NCI-H345 (cell line): Measurements from ENCODE around the gene IREB2.
"Not testable (repeated sequence)": the region's sequence is repeated elsewhere in the genome, so short reads cannot be mapped to it uniquely, and the experiment has no call there.

Source experiments
- DNase-seq: peaks from one replicate; lab custom pipeline; 2025; lab: John Stamatoyannopoulos, UW

IREB2 gene

DNA sequence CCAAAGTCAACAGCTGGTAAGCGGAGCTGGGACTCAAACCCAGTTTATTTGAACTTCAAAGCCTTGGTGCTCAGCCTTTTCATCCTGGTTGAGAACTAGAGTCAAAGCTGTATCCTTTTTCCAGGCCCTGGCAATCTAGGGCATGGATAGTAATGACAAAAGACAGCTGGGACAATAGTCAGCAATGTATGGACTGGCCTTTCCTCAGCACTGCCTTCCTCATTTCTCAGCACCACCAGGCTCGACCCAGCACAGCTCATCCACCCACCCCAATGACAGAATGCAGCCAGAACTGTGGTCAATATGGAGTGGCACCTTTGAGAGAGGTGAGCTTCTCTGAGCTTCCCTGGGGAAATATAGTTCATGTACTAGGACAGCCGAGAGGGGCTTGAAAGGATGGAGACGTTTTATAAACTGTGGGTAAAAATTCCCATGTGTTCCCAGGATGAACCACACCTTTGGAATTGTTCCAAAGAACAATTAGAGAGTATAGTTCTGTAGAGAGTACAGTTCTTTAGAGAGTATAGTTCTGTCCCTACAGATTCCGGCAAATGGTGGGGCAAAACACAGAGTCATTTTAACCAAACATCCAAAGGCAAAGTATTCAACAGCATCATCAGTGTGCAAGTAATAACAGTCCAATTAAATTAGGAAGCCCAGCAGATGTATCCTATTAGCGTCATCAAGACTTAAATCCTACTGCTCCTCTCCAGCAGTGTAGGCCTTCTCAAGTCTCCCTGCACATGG lies 30.2 kb upstream of the IREB2 start:
- no peak for DNase-seq

DNA sequence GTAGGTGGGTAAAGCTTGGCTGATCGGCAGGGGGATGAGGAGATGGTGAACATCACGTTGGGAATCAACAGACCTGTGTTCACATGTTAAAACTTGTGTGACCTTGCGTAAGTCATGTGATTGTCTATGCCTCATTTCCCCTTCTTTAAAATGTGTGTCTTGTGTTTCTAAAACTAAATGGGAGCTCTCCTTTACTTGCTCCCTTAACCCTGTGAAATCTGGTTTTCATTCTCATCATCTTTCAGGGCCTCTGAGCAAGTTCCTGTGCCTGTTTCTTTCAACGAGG lies 29.7 kb upstream of the IREB2 start:
- DNase-seq, result no peak

DNA sequence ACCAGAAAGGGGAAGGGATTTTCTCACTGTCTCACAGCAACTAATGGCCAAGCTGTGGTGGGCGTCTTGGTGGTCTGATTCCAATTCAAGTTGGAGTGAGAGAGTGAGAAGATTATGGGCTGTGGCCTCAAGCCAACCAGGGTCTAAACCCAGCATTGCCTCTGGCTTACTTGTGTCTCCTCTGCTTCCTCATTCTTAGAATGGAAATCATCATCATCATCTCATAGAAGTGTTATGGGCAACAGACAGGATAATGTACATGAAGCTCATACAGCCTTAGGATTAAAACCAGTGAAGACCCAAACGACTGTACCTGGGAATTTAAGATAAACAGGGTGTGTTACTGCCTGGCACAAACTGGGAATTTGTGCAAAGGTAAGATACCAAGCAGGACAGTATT lies 29.1 kb upstream of the IREB2 start:
- no peak for DNase-seq

DNA sequence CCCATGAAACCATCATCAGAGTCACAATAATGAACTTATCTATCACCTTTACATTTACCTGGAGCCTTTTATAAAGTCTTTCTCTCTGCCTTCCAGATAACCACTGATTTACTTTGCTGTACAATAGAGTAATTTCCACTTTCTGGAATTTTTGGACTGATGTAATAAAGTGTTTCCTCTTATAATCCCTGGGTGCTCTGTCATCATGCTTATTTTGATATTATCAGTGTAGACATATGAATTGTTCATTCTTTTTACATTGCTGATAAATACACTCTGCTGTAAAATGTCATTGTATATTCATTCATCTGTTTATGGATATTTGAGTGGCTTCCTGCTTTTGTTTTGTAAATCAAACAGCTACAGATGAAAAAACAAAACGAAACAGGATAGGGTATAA lies 27.0 kb upstream of the IREB2 start:
- no peak for DNase-seq

DNA sequence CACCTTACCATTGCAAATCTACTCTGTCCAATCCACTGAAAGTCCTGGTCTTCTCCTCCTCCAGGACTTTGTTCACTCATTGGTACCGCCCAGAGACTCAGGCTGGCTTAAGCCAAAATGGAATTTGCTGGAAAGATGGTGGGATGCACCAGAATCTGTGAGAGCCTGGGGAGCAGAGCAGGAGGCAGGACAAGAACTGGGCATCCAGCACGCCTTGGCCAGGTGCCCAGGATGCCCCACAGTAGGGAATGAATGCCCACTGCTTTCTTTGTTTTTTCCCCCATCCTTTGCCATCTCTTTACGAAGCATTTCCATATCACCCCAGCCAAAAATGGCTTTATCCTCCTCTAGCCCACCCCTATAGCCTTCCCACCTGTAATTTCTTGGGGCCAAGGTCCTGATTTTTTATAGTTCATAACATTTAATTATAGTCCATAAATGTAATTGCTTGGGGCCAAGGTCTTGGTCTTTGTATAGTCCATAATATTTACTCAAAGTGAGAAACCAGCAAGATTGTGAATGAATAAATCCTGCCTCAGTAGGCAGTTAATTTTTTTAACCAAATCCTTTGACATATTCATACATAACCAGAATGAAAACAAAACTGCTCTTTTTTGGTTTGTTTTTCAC lies 23.3 kb upstream of the IREB2 start:
- DNase-seq, result no peak

DNA sequence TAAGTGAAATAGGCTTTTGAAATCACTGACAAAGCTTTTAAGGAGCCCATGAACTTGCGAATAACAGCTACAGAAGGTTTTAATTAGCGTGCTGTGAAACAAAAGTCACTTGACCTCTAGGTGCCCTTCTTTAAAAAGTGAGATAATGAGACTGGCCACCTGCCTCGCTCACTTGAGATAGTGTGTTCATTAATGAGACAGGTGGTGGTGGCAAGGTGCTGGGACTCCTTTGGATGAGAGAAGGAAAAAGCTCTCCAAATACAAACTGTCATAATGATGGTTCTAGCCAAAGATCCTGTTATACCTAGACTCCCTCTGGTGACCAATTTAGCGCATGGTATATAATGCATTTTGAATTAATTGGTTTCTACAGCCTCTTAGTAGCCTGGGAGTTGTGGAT lies 22.7 kb upstream of the IREB2 start:
- DNase-seq, result peak; percentile 49

DNA sequence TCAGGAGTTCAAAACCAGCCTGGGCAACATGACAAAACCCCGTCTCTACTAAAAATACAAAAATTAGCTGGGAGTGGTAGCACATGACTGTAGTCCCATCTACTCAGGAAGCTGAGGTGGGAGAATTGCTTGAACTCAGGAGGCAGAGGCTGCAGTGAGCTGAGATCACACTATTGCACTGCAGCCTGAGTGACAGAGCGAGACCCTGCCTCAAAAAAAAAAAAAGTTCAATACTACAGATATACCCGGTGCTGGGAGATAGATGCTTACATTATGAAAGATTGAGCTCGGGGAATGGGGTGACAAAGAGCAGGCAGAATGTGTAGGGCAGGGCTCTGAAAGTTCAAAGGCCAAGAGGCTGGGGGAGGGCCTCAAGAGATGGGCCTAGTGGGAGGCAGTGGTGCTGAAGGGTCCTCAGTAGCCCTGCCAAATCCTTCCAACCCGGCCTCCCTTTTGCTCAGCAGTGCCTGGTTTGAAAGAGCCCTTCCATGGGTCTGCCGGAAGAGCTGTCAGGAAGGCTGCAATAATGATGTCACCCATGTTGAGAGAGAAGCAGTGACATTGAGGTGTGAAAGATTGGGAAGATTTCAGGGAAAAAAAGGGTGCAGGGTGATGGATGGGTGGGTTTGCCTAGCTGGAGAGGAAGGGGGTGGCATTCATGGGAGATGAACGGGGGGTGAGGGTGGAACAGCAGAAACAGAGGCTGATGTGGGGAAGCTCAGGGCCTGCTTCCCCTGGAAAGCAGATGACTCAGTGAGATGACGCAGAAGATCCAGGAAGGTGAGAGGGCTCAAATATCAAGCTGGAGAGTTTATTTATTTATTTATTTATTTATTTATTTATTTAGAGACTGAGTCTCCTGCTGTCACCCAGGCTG lies 20.0 kb upstream of the IREB2 start:
- no peak for DNase-seq

DNA sequence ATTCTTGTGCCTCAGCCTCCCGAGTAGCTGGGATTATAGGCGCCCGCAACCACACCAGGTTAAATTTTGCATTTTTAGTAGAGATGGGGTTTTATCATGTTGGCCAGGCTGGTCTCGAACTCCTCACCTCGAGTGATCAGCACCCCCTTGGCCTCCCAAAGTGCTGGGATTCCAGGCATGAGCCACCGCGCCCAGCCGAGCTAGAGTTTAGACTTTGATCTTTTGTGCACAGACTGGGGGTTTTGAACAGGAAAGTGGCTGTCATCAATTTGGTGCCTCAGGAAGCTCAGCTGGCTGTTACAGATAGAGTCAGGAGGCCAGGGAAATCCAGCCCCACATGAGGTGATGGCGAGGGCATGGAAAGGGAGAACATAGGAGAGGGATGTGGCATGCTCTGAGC lies 19.3 kb upstream of the IREB2 start:
- DNase-seq, result no peak

DNA sequence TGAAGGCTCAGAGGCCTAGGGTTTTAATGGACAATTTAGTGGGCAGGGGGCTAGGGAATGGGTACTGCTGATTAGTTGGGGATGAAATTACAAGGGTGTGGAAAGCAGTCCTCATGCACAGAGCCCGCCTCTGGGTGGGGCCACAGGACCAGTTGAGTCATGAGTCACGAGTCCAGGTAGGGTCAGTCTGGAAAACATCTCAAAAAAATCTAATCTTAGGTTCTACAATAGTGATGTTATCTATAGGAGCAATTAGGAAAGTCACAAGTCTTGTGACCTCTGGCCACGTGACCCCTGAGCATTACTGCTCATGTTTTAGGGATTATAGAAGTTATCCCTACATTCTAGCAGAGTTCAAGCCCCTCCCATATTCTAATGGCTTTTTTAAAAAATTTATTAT lies 18.6 kb upstream of the IREB2 start:
- DNase-seq, result no peak

DNA sequence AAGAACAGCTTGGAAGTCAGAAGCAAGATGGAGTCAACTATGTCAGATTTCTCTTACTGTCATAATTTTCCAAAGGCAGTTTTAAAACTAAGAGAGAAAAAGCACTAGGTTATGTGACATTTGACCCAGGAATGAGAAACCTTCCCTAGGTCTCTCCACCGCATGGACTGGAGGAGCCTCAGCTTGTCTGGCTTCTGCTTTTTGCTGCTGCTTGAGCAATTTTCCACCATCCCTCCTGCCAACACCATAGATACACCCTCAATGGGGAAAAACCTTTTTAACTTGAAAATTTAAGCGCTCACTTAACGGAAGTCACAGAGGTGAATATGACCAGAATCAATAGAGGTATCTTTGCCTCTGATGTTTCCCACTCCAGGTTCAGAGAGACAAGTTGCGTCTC lies 17.8 kb upstream of the IREB2 start:
- DNase-seq, result no peak

DNA sequence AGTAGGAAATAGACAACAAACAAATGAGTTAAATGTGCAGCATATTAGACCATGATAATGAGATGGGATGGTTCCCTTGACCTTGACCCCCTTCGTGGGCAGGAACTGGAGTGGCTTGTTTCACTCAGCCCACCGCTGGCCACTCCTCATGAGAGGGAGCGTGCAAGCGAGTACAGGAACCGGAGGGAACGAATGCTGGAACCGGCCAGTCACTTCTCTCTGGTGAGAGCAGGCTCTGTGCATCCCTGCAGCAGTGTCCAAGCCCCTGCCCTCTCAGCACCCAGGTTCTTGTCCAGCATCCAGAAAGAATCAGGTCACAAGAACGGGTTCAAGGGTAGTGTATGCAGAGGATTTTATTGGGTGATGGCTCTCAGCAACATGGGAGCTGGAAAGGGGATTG lies 17.2 kb upstream of the IREB2 start:
- no peak for DNase-seq

DNA sequence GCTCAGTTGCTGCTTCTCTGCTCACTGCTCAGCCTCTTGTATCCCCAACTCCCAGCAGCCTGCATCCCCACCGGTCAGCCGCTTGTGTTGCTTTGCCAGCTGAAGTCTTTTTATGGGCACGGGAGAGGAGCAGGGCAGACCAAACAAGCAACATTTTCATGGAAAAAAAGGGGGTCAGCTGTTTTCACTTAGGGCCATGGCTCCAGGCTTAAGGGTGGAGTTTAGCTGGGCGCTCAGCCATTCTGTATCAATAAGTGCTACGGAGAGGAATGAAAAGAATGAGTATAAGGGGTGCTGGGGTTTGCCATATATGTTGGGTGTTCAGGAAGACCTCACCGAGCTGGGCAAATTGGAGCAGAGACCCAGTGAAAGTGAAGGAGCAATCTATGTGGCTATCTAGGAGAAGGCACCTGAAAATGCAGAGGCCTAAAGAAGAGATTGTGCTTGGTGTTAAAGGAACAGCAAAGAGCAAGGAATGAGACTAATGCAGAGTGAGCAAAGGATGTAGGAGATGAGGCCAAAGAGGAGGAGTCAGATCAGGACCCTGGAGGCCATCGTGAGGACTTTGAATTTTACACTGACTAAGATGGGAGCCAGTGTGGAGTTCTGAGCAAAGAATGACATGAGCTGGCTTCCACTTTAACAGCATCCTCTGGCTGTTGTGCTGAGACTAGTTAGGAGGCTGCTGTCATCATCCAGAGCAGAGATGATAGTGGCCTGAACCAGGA lies 16.6 kb upstream of the IREB2 start:
- no peak for DNase-seq

DNA sequence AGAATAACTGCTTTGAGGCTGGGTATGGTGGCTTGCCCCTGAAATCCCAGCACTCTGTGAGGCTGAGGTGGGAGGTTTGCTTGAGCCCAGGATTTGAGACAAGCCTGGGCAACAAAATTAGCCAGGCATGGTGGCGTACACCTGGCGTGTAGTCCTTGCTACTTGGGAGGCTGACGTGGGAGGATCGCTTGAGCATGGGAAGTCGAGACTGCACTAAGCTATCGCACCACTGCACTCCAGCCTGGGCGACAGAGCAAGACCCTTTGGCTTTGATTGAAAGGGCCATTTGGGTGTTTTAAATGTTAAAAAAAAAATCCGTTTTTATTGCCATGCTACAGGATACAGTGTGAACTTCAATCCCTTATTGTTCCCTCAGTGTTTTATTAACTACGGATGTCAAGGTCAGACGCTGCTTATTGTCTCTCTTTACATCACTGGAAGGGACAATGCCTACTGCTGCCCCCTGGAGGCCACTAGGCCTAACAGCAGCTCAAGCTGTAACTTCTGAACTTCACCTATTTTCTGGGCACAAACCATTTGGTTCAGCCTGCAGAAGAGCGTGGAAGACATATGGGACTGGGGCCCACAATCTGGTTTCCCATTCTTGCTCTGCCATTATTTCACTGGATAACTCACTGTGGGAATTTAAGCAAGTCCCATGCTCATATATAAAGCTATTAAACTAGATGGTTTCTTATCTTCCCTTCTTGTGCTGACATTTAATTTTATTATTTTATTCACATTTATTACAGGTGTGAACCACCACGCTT lies 15.3 kb upstream of the IREB2 start:
- peak; percentile 34 for DNase-seq

DNA sequence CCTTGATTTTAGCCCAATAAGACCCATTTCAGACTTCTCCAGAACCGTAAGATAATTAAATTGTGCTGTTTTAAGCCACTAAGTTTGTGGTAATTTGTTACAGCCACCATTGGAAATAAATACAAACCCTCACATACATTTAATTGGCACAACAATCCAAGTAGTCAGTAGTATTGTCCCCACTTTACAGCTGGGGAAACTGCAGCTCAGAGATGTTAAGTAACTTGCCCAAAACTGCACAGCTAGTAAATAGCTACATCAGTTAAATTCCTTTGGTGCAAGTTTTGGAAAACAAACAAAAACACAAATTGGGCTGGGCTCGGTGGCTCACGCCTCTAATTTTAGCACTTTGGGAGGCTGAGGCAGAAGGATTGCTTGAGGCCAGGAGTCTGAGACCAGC lies 13.3 kb upstream of the IREB2 start:
- no peak for DNase-seq

DNA sequence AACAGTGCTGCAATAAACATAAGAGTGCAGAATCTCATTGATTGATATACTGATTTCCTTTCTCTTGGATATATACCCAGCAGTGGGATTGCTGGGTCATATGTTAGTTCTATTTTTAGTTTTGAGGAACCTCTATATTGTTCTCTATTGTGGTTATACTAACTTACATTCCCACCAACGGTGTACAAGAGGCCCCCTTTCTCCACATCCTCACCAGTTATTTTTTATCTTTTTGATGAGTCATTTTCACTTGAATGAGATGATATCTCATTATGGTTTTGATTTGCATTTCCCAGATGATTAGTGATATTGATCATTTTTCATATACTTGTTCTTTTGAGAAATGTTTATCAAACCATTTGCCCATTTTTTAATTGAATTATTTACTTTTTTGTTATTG lies 12.4 kb upstream of the IREB2 start:
- DNase-seq, result no peak

DNA sequence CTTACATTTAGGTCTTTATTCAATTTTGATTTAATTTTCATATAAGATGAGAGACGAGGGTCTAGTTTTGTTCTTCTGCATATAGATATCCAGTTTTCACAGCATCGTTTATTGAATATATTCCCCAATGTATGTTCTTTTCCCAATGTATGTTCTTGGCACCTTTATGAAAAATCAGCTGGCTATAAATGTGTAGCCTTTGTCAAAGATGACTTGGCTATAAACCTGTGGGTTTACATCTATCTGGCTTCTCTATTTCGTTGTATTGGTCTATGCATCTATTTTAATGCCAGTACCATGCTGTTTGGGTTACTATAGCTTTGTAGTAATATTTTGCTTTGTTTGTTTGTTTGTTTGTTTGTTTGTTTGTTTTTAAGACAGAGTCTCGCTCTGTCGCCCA lies 11.7 kb upstream of the IREB2 start:
- DNase-seq, result no peak

DNA sequence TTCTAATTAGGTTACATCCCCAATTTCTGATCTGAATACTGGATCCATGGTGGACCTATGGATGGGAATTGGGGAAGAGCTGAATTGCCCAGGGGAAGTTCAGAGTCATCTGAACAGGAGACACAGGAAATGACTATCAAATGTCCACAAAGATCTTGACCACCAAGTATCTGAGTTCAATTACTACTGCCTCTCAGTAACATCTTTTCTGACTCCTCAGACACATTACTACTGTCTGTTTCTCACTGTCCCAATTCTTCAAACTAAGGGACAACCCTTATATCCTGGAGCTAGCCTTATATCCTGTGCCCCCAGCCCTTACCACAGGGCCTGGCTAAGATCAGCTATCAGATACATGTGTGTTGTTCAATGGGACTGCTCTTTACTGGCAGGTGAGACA lies 10.1 kb upstream of the IREB2 start:
- DNase-seq, result no peak

DNA sequence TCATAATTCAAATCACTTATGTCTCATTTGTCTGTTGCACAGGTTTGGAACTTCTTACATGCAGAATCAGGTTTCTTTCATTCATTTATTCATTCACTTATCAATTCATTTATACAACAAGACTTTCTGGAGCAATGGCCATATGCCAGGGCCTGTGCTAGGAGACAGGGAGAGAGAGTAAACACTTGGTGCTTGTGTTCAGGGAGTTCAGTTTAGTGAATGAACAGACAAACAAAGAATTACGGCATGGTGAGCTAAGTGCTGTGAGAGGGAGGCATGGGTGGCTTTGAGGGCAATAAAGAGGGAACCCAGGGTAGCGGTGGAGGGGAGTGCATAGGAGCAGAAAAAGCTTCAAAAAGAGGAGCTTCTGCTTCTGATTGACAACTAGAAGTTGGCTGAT lies 8.5 kb upstream of the IREB2 start:
- peak; percentile 55 for DNase-seq

DNA sequence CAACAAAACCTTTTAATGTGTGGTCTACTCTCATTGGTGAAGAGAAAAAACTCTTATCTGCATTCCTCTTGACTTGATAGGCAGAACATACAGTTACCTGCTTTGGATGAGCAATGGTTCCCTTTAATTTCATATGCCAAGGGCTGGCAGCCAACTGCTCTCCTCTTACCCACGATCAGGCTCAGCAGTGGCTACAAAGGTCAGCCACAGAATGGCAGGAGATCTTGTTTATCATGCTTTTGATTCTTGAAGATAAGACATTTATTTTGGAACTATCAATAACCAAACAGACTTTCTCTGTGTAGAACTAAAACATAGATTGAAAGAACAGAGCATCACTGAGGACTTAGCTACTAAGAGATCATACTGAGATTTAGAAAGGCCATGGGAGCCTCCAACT lies 6.1 kb upstream of the IREB2 start:
- no peak for DNase-seq

DNA sequence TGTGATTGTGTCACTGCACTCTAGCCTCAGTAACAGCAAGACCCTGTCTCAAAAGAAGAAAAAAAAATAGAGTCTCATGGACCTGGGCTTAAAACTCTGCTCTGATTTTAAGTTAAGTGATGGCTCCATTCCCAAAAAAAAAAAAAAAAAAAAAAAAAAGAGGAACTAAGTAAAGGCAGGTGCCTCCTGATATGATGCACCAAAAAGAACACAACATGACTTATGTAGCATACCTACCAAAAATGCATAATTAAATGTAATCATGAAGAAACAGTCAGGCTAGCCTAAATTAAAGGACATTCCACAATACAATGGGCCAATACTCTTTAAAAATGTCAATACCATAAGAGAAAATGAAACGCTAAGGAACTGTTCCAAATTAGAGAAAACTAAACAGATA lies 5.4 kb upstream of the IREB2 start:
- no peak for DNase-seq

DNA sequence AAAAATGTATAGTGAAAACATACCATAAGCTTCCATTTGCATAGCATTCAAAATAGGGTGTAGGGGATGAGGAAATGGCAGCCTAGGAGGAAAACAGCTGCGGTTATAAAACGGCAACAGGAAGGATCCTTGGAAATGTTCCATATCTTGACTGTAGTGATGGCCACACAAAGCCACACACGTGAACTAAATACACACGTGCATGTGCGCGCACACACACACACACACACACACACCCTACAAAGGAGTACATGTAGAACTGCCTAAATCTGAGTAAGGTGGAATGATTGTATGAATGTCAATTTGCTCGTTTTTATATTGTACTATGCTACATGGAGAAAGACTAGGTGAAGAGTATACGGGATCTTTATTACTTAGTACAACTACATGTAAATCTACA lies 3.9 kb upstream of the IREB2 start:
- no peak for DNase-seq

DNA sequence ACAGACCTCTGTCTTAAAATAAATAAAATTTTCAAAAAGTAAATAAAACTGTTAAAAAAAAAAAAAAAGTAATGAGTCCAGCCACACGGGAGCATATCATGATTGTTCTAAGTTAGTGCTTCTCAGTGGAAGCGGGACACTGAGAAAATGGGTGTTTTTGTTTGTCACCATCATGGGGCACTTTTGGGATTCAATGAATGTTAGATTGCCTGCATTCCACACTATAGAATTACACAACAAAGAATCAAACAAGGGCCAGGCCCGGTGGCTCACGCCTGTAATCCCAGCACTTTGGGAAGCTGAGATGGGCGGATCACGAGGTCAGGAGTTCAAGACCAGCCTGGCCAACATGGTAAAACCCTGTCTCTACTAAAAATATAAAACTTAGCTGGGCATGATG lies 3.3 kb upstream of the IREB2 start:
- DNase-seq, result not testable (repeated sequence)
